ENCODE results near the gene ZBTB5.

DNA sequence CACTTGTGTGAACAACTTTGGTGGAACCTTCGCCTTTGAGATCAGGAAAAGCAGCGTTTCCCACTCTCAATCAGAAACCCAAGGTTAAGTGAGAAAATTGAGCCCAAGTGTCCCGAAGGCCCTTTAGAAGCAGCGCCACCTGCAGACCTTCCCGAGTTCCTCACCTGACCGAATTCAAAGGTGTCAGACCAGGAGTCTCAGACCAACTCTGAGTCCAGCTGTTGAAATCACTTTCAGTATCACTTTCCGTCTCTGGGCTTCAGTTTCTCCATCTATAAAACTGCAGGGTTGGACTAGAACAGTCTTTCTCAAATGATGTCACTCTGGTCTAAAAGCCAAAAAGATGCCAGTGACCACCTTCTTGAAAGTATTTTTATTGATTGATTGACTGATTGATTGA is 74.5 kb downstream of the ZBTB5 start:
- TF ChIP-seq, protein P1, sequence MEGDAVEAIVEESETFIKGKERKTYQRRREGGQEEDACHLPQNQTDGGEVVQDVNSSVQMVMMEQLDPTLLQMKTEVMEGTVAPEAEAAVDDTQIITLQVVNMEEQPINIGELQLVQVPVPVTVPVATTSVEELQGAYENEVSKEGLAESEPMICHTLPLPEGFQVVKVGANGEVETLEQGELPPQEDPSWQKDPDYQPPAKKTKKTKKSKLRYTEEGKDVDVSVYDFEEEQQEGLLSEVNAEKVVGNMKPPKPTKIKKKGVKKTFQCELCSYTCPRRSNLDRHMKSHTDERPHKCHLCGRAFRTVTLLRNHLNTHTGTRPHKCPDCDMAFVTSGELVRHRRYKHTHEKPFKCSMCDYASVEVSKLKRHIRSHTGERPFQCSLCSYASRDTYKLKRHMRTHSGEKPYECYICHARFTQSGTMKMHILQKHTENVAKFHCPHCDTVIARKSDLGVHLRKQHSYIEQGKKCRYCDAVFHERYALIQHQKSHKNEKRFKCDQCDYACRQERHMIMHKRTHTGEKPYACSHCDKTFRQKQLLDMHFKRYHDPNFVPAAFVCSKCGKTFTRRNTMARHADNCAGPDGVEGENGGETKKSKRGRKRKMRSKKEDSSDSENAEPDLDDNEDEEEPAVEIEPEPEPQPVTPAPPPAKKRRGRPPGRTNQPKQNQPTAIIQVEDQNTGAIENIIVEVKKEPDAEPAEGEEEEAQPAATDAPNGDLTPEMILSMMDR (conservative IDR thresholded peaks at IDR 0.05; ENCODE audit: low read length), result peak; percentile 59
- no peak for TF ChIP-seq EZH2phosphoT487 (IDR thresholded peaks at IDR 0.05; ENCODE audit: borderline replicate concordance)
